GM19023 (cell line): ENCODE data around the gene ARID2.
A peak's percentile ranks its signal among the peaks of the same experiment; 100 is the strongest.

Source experiments
- ATAC-seq: cut with Tn5 transposase; IDR thresholded peaks from one replicate; pipeline ENCODE4 v1.9.1; 2021; ENCODE audit warnings: mild to moderate bottlenecking, moderate library complexity; ENCODE audit not compliant: unreplicated experiment

Gene ARID2, protein sequence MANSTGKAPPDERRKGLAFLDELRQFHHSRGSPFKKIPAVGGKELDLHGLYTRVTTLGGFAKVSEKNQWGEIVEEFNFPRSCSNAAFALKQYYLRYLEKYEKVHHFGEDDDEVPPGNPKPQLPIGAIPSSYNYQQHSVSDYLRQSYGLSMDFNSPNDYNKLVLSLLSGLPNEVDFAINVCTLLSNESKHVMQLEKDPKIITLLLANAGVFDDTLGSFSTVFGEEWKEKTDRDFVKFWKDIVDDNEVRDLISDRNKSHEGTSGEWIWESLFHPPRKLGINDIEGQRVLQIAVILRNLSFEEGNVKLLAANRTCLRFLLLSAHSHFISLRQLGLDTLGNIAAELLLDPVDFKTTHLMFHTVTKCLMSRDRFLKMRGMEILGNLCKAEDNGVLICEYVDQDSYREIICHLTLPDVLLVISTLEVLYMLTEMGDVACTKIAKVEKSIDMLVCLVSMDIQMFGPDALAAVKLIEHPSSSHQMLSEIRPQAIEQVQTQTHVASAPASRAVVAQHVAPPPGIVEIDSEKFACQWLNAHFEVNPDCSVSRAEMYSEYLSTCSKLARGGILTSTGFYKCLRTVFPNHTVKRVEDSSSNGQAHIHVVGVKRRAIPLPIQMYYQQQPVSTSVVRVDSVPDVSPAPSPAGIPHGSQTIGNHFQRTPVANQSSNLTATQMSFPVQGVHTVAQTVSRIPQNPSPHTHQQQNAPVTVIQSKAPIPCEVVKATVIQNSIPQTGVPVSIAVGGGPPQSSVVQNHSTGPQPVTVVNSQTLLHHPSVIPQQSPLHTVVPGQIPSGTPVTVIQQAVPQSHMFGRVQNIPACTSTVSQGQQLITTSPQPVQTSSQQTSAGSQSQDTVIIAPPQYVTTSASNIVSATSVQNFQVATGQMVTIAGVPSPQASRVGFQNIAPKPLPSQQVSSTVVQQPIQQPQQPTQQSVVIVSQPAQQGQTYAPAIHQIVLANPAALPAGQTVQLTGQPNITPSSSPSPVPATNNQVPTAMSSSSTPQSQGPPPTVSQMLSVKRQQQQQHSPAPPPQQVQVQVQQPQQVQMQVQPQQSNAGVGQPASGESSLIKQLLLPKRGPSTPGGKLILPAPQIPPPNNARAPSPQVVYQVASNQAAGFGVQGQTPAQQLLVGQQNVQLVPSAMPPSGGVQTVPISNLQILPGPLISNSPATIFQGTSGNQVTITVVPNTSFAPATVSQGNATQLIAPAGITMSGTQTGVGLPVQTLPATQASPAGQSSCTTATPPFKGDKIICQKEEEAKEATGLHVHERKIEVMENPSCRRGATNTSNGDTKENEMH (N-terminal part only)

DNA sequence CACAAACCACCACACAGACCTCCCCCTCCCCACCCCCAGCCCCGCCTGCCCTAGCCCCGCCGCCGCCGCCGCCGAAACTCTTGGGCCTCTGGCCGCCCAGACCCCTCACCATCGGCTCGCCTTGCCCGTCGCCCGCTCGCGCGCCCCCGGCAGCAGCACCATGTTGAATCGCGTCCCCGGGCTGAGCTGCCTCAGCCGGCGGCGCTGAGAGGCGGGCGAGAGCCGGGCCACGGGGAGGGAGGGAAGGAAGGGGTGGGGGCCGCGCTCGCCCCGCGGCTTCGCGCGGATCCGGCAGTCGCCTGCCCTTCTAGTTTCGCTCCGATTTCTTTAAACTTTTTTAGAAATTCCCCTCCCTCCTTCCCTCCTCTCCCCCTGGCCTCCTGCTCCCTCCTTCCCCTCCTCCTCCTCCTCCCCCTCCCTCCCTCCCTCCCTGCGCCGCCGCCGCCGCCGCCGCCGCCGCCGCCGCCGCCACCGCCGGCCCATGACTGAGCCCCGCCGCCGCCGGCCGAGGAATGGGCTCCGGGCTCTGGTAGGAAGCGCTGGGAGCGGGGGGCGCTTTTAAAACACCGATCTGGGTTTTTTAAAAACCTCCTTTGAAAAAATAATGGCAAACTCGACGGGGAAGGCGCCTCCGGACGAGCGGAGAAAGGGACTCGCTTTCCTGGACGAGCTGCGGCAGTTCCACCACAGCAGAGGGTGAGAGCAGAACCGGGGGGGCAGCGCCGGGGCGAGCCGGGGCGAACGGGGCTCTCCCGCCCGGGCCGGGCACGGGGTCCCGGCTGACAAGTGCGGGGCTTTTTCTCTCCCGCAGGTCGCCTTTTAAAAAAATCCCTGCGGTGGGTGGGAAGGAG lies at the start of gene ARID2:
Gene ARID2 (plus strand): TSS at position 474 of the 851 bp plus-strand sequence. CDS start 131 bp downstream, at position 605.
- peak; percentile 15 for ATAC-seq

DNA sequence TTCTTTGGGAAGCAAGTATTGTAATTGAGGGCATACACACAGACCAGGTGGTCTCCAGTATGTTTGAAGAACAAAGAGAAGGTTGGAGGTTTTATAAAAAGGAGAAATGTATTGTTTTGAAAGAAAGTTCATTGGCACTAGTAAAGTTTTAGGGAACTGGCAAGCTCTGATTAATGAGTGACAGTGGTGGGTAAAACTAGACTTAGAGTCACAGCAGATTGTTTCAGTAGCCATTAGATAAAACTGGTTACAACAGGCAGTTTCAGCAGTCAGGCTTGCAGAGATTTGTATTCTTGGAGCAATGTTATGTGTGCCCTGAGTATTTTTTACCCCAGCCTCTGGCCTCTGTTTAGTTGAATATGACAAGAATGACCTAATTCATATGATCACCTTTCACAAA lies 49.1 kb upstream of the ARID2 start:
- no peak for ATAC-seq

DNA sequence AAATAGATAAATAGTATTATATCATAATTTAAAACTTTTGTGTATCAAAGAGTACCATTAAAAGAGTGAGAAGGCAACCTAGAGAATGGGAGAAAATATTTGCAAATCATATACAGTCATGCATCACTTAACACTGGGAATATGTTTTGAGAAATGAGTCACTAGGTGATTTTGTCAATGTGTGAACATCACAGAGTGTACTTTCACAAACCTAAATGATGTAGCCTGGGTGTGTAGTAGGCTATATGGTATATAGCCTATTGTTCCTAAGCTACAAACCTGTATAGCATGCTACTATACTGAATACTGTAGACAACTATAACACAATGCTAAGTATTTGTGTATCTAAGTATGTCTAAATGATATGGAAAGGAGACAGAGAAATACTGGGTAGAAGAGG lies 48.0 kb upstream of the ARID2 start:
- no peak for ATAC-seq

DNA sequence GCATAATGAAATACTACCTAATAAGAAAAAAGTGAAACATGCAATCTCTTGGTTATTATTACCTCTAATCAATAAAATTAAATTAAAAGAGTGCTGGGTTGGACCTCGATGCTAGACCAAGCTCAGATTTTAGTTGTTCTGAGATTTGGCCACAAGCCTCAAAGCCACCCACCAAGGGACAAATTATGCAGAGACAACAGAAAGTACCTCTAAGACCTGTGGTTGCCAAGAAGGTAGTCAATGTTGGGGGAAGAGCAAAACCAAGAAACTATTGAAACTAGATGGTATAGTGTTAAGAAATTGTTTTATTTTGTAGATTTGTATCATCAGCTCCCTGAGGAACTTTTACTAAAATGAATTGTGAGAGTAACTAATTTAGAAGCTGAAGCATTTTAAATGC lies 43.8 kb upstream of the ARID2 start:
- no peak for ATAC-seq

DNA sequence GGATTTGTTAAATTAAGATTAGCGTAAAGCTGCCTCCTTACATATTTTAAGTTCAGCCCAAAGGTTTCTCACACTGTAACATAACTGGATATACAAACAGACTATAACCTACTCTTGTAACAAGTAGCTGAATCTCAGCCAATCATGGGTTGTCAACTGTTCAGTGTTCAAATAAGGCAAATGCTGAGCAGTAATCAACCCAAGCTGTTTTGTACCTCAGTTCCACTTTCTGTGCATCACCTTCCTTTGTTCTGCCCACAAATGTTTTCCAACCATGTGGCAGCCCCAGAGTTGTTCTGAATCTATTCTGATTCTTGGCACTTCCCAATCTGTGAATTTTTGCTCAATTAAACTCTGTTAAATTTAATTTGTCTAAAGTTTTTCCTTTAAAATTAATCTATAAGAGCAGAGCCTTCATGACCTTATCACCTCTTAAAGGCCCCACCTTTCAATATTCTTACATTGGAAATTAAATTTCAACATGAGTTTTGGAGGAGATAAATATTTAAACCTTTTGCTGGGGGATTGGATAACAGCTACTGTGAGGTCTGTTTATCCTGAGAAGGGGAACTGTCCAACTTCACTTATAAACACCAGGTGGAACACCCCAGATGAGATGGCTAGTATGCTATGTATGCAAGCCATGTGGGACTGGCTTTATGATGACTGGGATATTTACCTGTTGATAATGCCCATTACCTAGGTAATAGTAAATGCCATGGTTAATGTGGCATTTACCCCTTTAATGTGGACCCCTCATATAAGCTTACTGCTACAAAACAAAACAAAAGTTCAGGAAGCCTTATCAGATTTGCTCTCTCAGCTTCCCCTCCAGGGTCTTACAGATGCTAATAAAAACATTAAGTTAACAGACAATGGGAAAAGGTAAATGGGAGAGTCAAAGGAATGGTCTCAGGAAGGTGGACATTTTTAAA lies 42.2 kb upstream of the ARID2 start:
- ATAC-seq: no peak

DNA sequence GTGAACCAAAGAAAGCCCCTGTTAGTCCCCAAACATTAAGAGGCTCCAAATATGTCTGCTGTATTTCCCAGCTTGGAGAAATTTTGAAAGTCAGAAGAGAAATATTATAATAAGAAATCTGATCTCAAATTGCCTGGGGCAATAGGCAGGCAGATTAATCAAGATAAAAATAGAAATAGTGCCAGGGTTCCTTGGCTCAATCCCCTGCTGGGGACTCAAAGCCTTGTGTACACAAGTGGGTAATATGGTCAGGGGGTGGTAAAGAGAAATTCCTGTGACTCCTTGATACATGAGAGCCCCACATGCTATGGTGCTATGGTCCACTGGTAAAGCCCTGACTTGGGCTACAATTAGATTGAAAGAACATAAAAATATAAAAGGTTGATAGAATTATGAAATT lies 41.3 kb upstream of the ARID2 start:
- ATAC-seq: no peak

DNA sequence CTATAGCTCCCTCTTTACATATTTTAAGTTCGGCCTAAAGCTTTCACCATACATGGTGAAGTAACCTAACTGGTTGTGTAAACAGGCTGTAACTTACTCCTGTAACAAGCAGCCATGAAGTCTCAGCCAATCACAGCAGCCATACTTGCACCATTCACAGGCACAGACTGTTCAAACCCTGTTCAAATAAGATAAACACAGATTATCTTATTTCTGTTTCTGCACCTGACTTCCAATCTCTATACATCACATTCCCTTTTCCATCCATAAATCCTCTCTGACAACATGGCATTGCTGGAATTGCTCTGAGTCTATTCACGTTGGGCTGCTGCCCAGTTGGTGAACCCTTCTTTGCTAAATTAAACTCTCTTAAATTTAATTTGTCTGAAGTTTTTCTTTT lies 34.5 kb upstream of the ARID2 start:
- no peak for ATAC-seq

DNA sequence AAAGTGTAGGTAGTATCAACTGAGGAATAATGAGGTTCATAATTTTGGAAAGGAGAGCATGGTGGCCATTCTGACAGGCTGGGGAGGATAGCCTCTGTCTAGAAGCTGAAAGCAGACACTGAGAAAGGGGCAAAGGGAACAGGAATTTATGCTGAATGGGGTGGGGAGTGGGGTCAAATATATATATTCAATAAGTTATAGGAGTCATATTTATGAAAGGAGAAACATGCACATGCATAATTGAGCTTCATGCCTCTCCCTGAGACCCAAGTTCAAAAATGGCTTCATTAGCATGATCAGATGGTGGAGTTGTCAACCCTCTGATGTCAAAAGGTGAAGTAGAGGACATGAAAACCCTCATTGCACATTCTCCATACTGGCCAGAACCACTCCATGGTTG lies 33.9 kb upstream of the ARID2 start:
- no peak for ATAC-seq

DNA sequence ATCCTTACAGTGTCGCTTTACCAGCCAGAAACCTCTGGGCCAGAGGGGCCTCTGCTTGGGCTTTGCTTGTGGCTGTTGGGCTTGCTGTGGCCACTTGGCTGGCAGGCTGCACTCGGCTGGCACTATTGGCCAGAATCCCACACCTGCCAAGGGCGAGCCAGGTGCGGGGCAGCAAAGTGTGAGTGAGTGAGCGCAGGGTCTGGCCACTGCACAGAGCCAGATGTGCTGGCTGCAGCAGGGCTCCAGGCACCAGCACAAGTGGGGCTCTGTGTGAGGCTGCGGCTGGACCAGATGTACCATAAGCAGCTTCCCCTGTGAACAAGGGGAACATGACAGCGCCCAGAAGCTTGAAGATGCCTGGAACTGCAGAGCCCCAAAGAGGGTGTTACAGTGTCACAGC lies 33.5 kb upstream of the ARID2 start:
- no peak for ATAC-seq

DNA sequence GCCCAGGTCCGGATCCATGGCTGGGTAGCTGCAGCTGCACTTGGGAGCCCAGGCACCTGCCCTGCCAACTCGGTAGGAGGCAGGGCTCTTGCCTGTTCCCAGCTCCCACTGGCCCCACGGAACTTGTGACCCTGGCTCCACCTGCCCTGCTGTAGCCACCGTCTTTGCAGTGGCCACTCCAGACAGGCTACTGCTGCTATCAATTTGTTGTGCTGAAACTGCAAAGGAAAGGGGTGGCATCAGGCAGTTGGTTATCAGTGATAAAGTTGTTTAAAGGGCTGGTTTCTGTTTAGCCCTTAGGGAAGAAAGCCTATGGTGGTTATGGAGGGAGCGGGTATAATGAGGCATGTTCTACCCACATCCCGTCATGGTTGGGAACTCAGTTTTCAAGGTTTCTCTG lies 32.1 kb upstream of the ARID2 start:
- ATAC-seq: no peak

DNA sequence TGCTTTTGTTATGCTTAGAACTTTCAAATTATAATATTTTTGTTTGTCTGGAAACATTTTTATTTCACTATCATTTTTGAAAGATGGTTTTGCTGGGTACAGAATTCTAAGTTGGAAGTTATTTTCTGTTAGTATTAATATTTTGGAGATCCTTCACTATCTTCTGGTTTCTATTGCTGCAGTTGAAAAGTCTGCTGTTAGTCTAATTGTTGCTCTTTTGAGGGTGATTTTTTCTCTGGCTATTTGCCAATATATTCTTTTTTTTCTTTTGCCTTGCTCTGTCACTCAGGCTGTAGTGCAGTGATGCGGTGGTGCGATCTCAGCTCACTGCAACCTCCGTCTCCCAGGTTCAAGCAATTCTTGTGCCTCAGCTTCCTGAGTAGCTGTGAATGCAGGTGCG lies 28.2 kb upstream of the ARID2 start:
- ATAC-seq: no peak

DNA sequence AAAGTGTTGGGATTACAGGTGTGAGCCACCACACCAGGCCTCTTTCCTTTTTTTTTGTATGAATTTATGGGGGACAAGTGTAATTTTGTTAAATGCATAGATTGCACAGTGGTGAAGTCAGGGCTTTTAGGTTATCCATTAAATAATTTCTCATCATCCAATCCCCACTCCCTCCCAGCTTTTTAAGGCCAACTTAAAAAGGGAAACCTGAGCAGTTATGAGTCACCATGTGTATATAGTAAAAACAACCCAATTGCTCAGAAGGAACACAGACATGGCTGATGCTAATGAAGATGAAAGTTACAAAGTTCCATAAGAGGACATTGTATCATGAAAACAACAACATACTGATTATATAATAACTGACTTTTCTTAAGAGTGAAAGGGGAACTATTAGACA lies 25.6 kb upstream of the ARID2 start:
- ATAC-seq: no peak

DNA sequence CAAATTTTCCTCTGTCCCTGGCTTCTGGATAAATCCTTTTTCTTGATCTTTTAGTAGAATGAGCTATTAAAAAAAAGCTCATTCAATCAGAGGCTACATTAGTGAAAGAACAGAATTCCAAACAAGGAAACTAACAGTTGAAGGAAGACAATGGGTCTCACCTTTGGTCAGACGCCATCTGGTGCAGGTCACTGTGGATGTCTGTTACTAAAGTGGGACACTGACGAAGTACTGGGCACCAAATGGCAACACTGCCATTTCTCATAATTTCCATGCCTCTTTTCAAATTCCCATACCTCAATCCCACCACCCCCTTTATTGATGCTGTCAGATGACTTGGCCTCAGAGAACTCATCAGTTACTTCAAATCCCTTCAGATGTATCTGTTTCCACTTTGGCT lies 24.5 kb upstream of the ARID2 start:
- ATAC-seq: no peak

DNA sequence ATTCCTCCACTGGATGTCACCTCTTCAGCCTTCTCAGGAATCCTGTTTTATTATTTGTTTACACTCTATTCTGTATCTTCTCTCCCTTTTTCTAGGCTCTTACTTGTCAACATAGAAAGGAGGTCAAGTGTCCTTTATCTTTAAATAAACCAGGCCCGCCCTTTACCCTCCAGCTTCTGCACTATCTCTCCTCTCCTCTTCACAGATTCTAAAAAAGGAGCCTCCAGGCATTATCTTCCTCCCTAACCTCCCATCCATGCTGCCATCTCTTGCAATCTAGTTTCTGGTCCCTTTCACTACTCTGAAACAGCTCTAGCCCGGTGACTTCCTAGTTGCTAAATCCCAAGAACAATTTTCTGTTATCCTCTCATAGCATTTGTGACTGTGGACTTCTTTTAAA lies 24.1 kb upstream of the ARID2 start:
- ATAC-seq: no peak

DNA sequence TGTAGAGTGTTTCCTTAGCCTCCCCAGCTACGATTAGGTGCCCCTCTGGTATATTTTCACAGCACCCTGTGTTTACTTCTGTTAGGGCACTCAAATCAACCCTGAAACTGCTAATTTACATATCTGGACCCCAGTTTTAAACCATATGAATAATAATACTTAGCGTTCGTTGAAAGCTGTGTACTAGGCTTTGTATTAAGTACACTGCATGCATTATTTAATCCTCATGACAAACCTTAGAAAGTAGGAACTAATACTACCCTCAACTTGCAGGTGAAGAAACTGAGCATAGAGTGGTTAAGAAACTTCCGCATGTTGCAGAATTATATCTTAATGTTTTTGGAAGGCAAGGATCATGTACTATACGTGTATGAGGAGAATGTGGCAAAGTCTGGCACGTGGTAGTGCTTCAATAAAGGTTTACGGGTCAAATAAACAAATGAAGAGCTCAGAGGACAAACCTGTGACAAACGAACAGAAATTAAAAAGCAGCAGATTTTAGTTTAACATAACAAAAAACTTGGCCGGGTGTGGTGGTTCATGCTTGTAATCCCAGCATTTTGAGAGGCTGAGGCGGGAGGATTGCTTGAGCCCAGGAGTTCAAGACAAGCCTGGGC lies 22.2 kb upstream of the ARID2 start:
- no peak for ATAC-seq

DNA sequence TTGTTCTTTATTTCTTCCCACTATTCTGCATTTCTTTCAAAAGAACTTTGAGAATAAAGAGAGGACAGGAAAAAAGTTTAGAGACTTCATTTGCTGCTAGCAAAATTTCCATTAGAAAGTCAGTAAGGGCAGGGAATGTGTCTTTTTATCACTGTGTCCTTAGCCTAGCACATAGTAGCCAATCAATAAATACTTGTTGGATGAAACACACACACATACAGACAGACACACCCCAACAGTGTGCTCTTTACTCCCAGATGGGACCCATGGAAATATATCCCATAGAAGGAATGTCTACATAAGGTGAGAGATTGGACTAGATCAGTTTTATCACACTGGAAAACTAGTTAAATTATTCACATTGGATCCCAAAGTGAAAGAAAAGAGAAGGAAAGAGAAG lies 21.1 kb upstream of the ARID2 start:
- ATAC-seq: no peak

DNA sequence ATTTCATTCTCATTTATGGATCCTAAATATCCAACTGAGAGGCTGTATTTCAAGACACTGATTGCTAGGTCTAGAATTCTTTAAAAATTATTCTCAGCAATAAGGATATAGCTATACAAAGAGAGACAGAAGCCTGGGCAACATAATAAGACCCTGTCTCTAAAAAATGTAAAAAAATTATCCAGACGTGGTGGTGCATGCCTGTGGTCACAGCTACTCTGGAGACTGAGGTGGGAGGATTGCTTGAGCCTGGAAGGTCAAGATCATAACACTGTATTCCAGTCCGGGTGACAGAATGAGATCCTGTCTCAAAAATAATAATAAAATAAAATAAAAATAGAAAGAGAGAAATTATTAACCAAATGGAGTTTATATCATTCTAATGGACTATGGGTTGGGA lies 20.6 kb upstream of the ARID2 start:
- no peak for ATAC-seq

DNA sequence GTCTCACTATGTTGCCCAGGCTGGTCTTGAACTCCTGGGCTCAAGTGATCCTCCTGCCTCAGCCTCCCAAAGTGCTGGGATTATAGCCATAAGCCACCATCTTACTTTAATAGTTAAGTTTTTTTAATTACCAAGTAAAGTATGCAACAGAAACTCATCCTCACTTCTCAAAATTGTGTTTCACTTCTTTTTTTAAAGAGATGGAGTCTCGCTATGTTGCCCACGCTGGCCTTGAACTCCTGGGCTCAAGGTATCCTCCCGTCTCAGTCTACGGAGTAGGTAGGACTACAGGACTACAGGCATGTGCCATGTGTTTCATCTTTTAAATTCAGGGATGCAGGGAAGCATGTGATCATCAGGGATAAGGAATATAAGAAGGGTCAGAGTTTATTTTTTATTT lies 17.2 kb upstream of the ARID2 start:
- ATAC-seq: no peak

DNA sequence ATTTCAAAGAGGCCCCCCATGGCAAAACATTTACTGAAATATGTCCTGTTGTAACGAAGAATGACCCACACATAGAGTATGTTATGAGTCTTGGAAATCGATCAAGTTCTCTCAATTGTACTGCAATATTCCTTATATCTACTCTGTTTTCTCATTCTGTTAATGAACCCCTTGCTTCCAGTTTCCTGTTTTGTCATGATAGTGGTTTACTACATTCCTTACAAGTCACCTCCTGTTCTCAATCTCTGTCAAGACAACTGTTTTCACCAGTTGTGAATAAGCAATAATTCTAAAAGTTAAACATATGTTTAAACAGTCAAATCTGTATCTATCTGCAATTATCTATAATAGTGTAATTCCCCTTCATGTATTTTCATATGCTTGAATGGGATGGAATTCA lies 16.4 kb upstream of the ARID2 start:
- no peak for ATAC-seq
